HepG2 (cell line): ENCODE measurements around the gene FGFR3. TPM values are rescaled to one million over a fixed set of nuclear protein-coding genes. Genes with fewer than 3 reads are reported as not detected.

Experiments
- EHMT2 ChIP-seq: fragments of 200-600 bp; sonication (generic); IDR thresholded peaks from 2 replicates; pipeline ENCODE4 v1.7.0; 2017; ENCODE audit warnings: antibody characterized with exemption, low read depth, low read length, borderline replicate concordance
- HNRNPK ChIP-seq: fragments of 200-400 bp; formaldehyde crosslinking; IDR thresholded peaks from 2 replicates; pipeline ENCODE4 v1.6.1; 2018; ENCODE audit warnings: low read length, low read depth, moderate library complexity, mild to moderate bottlenecking; ENCODE audit not compliant: poor library complexity, severe bottlenecking
- IKZF5 ChIP-seq: IDR thresholded peaks from 2 replicates; pipeline ENCODE4 v1.6.1; 2018; ENCODE audit warnings: missing genetic modification reagents, mild to moderate bottlenecking, missing compliant biosample characterization
- JARID2 ChIP-seq: sonication (generic); formaldehyde crosslinking; IDR thresholded peaks from 2 replicates; pipeline ENCODE4 v1.8.1; 2023; ENCODE audit warnings: missing genetic modification reagents, inconsistent platforms; ENCODE audit not compliant: insufficient replicate concordance
- KLF13 ChIP-seq: sonication (generic); formaldehyde crosslinking; IDR thresholded peaks from 2 replicates; pipeline ENCODE4 v1.4.0; 2020; ENCODE audit warnings: mild to moderate bottlenecking, missing genetic modification reagents
- KLF9 ChIP-seq: IDR thresholded peaks from 2 replicates; pipeline ENCODE4 v1.6.1; 2016; ENCODE audit warnings: low read depth
- MXD4 ChIP-seq: IDR thresholded peaks from 2 replicates; pipeline ENCODE4 v1.6.1; 2016; ENCODE audit warnings: mild to moderate bottlenecking, missing biosample characterization, missing genetic modification reagents
- PAX8 ChIP-seq: sonication (generic); formaldehyde crosslinking; IDR thresholded peaks from 2 replicates; pipeline ENCODE4 v1.8.0; 2022; ENCODE audit warnings: mild to moderate bottlenecking, missing genetic modification reagents, borderline replicate concordance
- PAXIP1 ChIP-seq: sonication (generic); formaldehyde crosslinking; conservative IDR thresholded peaks from 2 replicates; pipeline ENCODE4 v1.4.0; 2020; ENCODE audit warnings: mild to moderate bottlenecking, missing genetic modification reagents, moderate library complexity
- RBFOX2 ChIP-seq: fragments of 200-400 bp; formaldehyde crosslinking; IDR thresholded peaks from 2 replicates; pipeline ENCODE4 v1.6.1; 2017; ENCODE audit warnings: low read depth, mild to moderate bottlenecking, low read length
- RFX3 ChIP-seq: IDR thresholded peaks from 2 replicates; pipeline ENCODE4 v1.6.1; 2016; ENCODE audit warnings: missing biosample characterization, missing genetic modification reagents
- SKIL ChIP-seq: sonication (generic); formaldehyde crosslinking; IDR thresholded peaks from 2 replicates; pipeline ENCODE4 v1.8.0; 2022; ENCODE audit warnings: missing genetic modification reagents, mild to moderate bottlenecking, moderate library complexity, borderline replicate concordance
- SSRP1 ChIP-seq: IDR thresholded peaks from 2 replicates; pipeline ENCODE4 v1.6.1; 2016; ENCODE audit warnings: control low read depth
- ZC3H4 ChIP-seq: sonication (generic); formaldehyde crosslinking; IDR thresholded peaks from 2 replicates; pipeline ENCODE4 v1.4.0; 2020; ENCODE audit warnings: missing genetic modification reagents, borderline replicate concordance
- ZHX1 ChIP-seq: sonication (generic); formaldehyde crosslinking; IDR thresholded peaks from 2 replicates; pipeline ENCODE4 v1.8.1; 2022; ENCODE audit warnings: low read depth, mild to moderate bottlenecking, missing genetic modification reagents
- ZNF563 ChIP-seq: sonication (generic); formaldehyde crosslinking; IDR thresholded peaks from 2 replicates; pipeline ENCODE4 v1.8.0; 2022; ENCODE audit warnings: mild to moderate bottlenecking, moderate library complexity, missing genetic modification reagents
- ZNF816 ChIP-seq: sonication (generic); formaldehyde crosslinking; IDR thresholded peaks from 2 replicates; pipeline ENCODE4 v1.8.0; 2022; ENCODE audit warnings: missing genetic modification reagents, mild to moderate bottlenecking, borderline replicate concordance
- polyA plus RNA-seq, 8 experiments: library from polyadenylated mRNA; depleted of rRNA in 3 of 8; stranded (reverse) in 7 of 8; unstranded in 1 of 8; fragments of >200 nt; fragmentation: Illumina TruSeq in 4 of 8; extraction: Trizol in 4 of 8; gene quantifications; 2 replicates each; pipeline versions ENCODE4 v1.2.1 to v1.2.3, GENCODE V29; 2011 to 2016; ENCODE audit warnings: low read depth in 4 of 8, missing spikeins in 1 of 8, mixed read lengths in 1 of 8; ENCODE audit not compliant: insufficient read depth in 1 of 8
- total RNA-seq, 5 experiments: library from RNA; depleted of rRNA; stranded (reverse); fragments of >200 nt; fragmentation: Illumina TruSeq; extraction: Trizol; gene quantifications; 2 replicates each; pipeline ENCODE4 v1.2.3, GENCODE V29; 2016; ENCODE audit warnings: low read depth in 1 of 5

Gene FGFR3
- total and polyA plus RNA-seq, 2 of the 13 experiments (the other 11 are each of a cell fraction or from before 2014, with no cell fraction given), result 103 to 109 TPM

GRCh38 chr4:1766106-1767060 lies 26.7 kb upstream of the FGFR3 start (continued):
- TF ChIP-seq SKIL (peak; percentile 26), ZNF816 (CRISPR knock-in tag) (no peak), JARID2 (no peak), KLF9 (CRISPR knock-in tag) (no peak), EHMT2 (no peak), HNRNPK (no peak), SSRP1 (CRISPR knock-in tag) (peak; percentile 19; the same call in 1 of the 2 replicates), PAXIP1 (CRISPR knock-in tag) (peak; percentile 87), ZHX1 (CRISPR knock-in tag) (0 out of 2 replicates have a peak, but pooled peaks have one; percentile 54), IKZF5 (peak; percentile 36; the same call in 1 of the 2 replicates), KLF13 (no peak), MXD4 (CRISPR knock-in tag) (peak; percentile 28; the same call in 1 of the 2 replicates), ZC3H4 (CRISPR knock-in tag) (0 out of 2 replicates have a peak, but pooled peaks have one; percentile 25), PAX8 (CRISPR knock-in tag) (no peak), RBFOX2 (peak; percentile 89), ZNF563 (CRISPR knock-in tag) (no peak), RFX3 (CRISPR knock-in tag) (no peak)
